Measurements from ENCODE around the gene SLC46A1.

SLC46A1 gene

GRCh38 chr17:28404461-28404811, 1.6 kb downstream of the SLC46A1 start:
- DNase-seq (ENCODE audit: low read depth, low spot score) = no peak

- no peak for DNase-seq (ENCODE audit: low read depth, low spot score)
Observed at GRCh38 chr17:28404007-28404406, 2.0 kb downstream of the SLC46A1 start.

GRCh38 chr17:28402844-28403243, 3.2 kb downstream of the SLC46A1 start:
- DNase-seq (ENCODE audit: low read depth, low spot score) = no peak

- no peak for DNase-seq (ENCODE audit: low read depth, low spot score)
Observed at GRCh38 chr17:28402224-28402630, 3.8 kb downstream of the SLC46A1 start.

- no peak for DNase-seq (ENCODE audit: low read depth, low spot score)
Observed at GRCh38 chr17:28399808-28400207, 6.2 kb downstream of the SLC46A1 start.

- DNase-seq (ENCODE audit: low read depth, low spot score) = no peak
Observed at GRCh38 chr17:28398280-28398981, 7.6 kb downstream of the SLC46A1 start.

GRCh38 chr17:28397687-28398279, 8.2 kb downstream of the SLC46A1 start:
- DNase-seq (ENCODE audit: low read depth, low spot score) = no peak

- DNase-seq (ENCODE audit: low read depth, low spot score) = no peak
Observed at GRCh38 chr17:28397275-28397674, 8.7 kb downstream of the SLC46A1 start.

- no peak for DNase-seq (ENCODE audit: low read depth, low spot score)
Observed at GRCh38 chr17:28396635-28397239, 9.3 kb downstream of the SLC46A1 start.

- no peak for DNase-seq (ENCODE audit: low read depth, low spot score)
Observed at GRCh38 chr17:28395968-28396367, 10.0 kb downstream of the SLC46A1 start.

- DNase-seq (ENCODE audit: low read depth, low spot score) = no peak
Observed at GRCh38 chr17:28395426-28395825, 10.6 kb downstream of the SLC46A1 start.

- no peak for DNase-seq (ENCODE audit: low read depth, low spot score)
Observed at GRCh38 chr17:28394337-28395116, 11.5 kb downstream of the SLC46A1 start.

- DNase-seq (ENCODE audit: low read depth, low spot score) = no peak
Observed at GRCh38 chr17:28392491-28392890, 13.5 kb downstream of the SLC46A1 start.

- DNase-seq (ENCODE audit: low read depth, low spot score) = no peak
Observed at GRCh38 chr17:28391401-28391800, 14.6 kb downstream of the SLC46A1 start.

GRCh38 chr17:28390984-28391383, 15.0 kb downstream of the SLC46A1 start:
- DNase-seq (ENCODE audit: low read depth, low spot score) = no peak

- no peak for DNase-seq (ENCODE audit: low read depth, low spot score)
Observed at GRCh38 chr17:28390563-28390962, 15.4 kb downstream of the SLC46A1 start.

GRCh38 chr17:28390141-28390540, 15.9 kb downstream of the SLC46A1 start:
- no peak for DNase-seq (ENCODE audit: low read depth, low spot score)

GRCh38 chr17:28388106-28388505, 17.9 kb downstream of the SLC46A1 start:
- no peak for DNase-seq (ENCODE audit: low read depth, low spot score)

- no peak for DNase-seq (ENCODE audit: low read depth, low spot score)
Observed at GRCh38 chr17:28386391-28386790, 19.6 kb downstream of the SLC46A1 start.

GRCh38 chr17:28385406-28385805, 20.6 kb downstream of the SLC46A1 start:
- DNase-seq (ENCODE audit: low read depth, low spot score) = no peak

GRCh38 chr17:28385037-28385400, 21.0 kb downstream of the SLC46A1 start:
- no peak for DNase-seq (ENCODE audit: low read depth, low spot score)

GRCh38 chr17:28384281-28385036, 21.6 kb downstream of the SLC46A1 start:
- DNase-seq (ENCODE audit: low read depth, low spot score) = no peak

Data from brain pericyte (primary cell).